PC-9 (cell line): Measurements from ENCODE around the gene LSM14A.

Experiments used
- CTCF ChIP-seq: fragments of 200-600 bp; sonication (generic); conservative IDR thresholded peaks from 2 replicates; pipeline ENCODE4 v1.6.1; 2017; ENCODE audit warnings: mixed run types, antibody characterized with exemption, mild to moderate bottlenecking, moderate library complexity
- EZH2 ChIP-seq: fragments of 200-600 bp; sonication (generic); IDR thresholded peaks from 2 replicates; pipeline ENCODE4 v1.8.0; 2017; ENCODE audit warnings: antibody characterized with exemption, low read depth

GRCh38 chr19:34134190-34135053 is 37.9 kb upstream of the LSM14A start:
- TF ChIP-seq CTCF (no peak), EZH2 (no peak)
